HepG2 (cell line): Measurements from ENCODE around the gene ZNF574. TPM values are rescaled to one million over a fixed set of nuclear protein-coding genes. Genes with fewer than 3 reads are reported as not detected.

Experiments used
- AGO2 ChIP-seq: fragments of 200-400 bp; formaldehyde crosslinking; optimal IDR thresholded peaks from 2 replicates; pipeline ENCODE3; 2017; ENCODE audit warnings: mild to moderate bottlenecking, low read depth, low read length, moderate library complexity
- CENPBD1 ChIP-seq: sonication (generic); formaldehyde crosslinking; IDR thresholded peaks from 2 replicates; pipeline ENCODE4 v1.8.0; 2022; ENCODE audit warnings: missing genetic modification reagents, low read depth, mild to moderate bottlenecking, borderline replicate concordance
- EP300 ChIP-seq, 3 experiments: sonication (generic) in 1 of 3; formaldehyde crosslinking in 1 of 3; IDR thresholded peaks; 2 replicates each; pipeline versions ENCODE4 v1.5.1 to v1.6.1; 2011 to 2020; ENCODE audit warnings: low read depth in 2 of 3, low read length in 2 of 3, borderline replicate concordance in 1 of 3, improper control_type of control experiment in 1 of 3, mild to moderate bottlenecking in 1 of 3, missing genetic modification reagents in 1 of 3, moderate library complexity in 1 of 3
- GABPA ChIP-seq, 2 experiments: IDR thresholded peaks; 2 replicates each; pipeline ENCODE4 v1.6.1; 2011 to 2016; ENCODE audit warnings: low read depth in 2 of 2, low read length in 1 of 2, missing biosample characterization in 1 of 2, missing genetic modification characterization in 1 of 2
- JUND ChIP-seq: sonication (generic); formaldehyde crosslinking; IDR thresholded peaks from 2 replicates; pipeline ENCODE4 v1.8.0; 2022; ENCODE audit warnings: mild to moderate bottlenecking, missing genetic modification reagents
- MAFF ChIP-seq: IDR thresholded peaks from 2 replicates; pipeline ENCODE4 v1.6.1; 2011; ENCODE audit warnings: low read depth, low read length, improper control_type of control experiment
- MEIS2 ChIP-seq: sonication (generic); formaldehyde crosslinking; IDR thresholded peaks from 2 replicates; pipeline ENCODE4 v1.9.0; 2021; ENCODE audit warnings: mild to moderate bottlenecking, missing genetic modification reagents
- MXD4 ChIP-seq: IDR thresholded peaks from 2 replicates; pipeline ENCODE4 v1.6.1; 2016; ENCODE audit warnings: mild to moderate bottlenecking, missing biosample characterization, missing genetic modification reagents
- RELA ChIP-seq: sonication (generic); formaldehyde crosslinking; IDR thresholded peaks from 2 replicates; pipeline ENCODE4 v1.4.0; 2020; ENCODE audit warnings: missing genetic modification reagents
- SAP130 ChIP-seq: IDR thresholded peaks from 2 replicates; pipeline ENCODE4 v1.6.1; 2016; ENCODE audit warnings: low read depth
- SP5 ChIP-seq: IDR thresholded peaks from 2 replicates; pipeline ENCODE4 v1.6.1; 2016; ENCODE audit warnings: low read depth, borderline replicate concordance
- TAF15 ChIP-seq: fragments of 200-400 bp; formaldehyde crosslinking; IDR thresholded peaks from one replicate; pipeline ENCODE4 v1.6.1; 2018; ENCODE audit warnings: mild to moderate bottlenecking, low read depth, low read length; ENCODE audit not compliant: poor library complexity, severe bottlenecking
- ZEB1 ChIP-seq: IDR thresholded peaks from 2 replicates; pipeline ENCODE4 v1.6.1; 2012; ENCODE audit warnings: mild to moderate bottlenecking, low read depth, inconsistent platforms; ENCODE audit not compliant: insufficient replicate concordance
- ZHX2 ChIP-seq, 2 experiments: sonication (generic) in 1 of 2; formaldehyde crosslinking in 1 of 2; IDR thresholded peaks; 2 replicates each; pipeline versions ENCODE4 v1.6.1 to v1.9.0; 2014 to 2022; ENCODE audit warnings: antibody characterized with exemption in 1 of 2, borderline replicate concordance in 1 of 2, inconsistent platforms in 1 of 2, low read depth in 1 of 2, missing genetic modification reagents in 1 of 2
- ZNF232 ChIP-seq: sonication (generic); formaldehyde crosslinking; IDR thresholded peaks from 2 replicates; pipeline ENCODE4 v1.4.0; 2020; ENCODE audit warnings: missing genetic modification reagents, borderline replicate concordance
- ZNF431 ChIP-seq: sonication (generic); formaldehyde crosslinking; IDR thresholded peaks from 2 replicates; pipeline ENCODE4 v1.9.0; 2022; ENCODE audit warnings: missing genetic modification reagents, low read depth, mild to moderate bottlenecking, borderline replicate concordance
- polyA plus RNA-seq, 8 experiments: library from polyadenylated mRNA; depleted of rRNA in 3 of 8; stranded (reverse) in 7 of 8; unstranded in 1 of 8; fragments of >200 nt; fragmentation: Illumina TruSeq in 4 of 8; extraction: Trizol in 4 of 8; gene quantifications; 2 replicates each; pipeline versions ENCODE4 v1.2.1 to v1.2.3, GENCODE V29; 2011 to 2016; ENCODE audit warnings: low read depth in 4 of 8, missing spikeins in 1 of 8, mixed read lengths in 1 of 8; ENCODE audit not compliant: insufficient read depth in 1 of 8
- total RNA-seq, 5 experiments: library from RNA; depleted of rRNA; stranded (reverse); fragments of >200 nt; fragmentation: Illumina TruSeq; extraction: Trizol; gene quantifications; 2 replicates each; pipeline ENCODE4 v1.2.3, GENCODE V29; 2016; ENCODE audit warnings: low read depth in 1 of 5
- TF ChIP-seq, protein P1 (sequence below): sonication (generic); formaldehyde crosslinking; IDR thresholded peaks from 2 replicates; pipeline ENCODE4 v1.4.0; 2020; ENCODE audit warnings: missing genetic modification reagents

The ZNF574 gene
- total and polyA plus RNA-seq, 2 of the 13 experiments (the other 11 are each of a cell fraction or from before 2014, with no cell fraction given): 7.7 to 7.9 TPM

DNA sequence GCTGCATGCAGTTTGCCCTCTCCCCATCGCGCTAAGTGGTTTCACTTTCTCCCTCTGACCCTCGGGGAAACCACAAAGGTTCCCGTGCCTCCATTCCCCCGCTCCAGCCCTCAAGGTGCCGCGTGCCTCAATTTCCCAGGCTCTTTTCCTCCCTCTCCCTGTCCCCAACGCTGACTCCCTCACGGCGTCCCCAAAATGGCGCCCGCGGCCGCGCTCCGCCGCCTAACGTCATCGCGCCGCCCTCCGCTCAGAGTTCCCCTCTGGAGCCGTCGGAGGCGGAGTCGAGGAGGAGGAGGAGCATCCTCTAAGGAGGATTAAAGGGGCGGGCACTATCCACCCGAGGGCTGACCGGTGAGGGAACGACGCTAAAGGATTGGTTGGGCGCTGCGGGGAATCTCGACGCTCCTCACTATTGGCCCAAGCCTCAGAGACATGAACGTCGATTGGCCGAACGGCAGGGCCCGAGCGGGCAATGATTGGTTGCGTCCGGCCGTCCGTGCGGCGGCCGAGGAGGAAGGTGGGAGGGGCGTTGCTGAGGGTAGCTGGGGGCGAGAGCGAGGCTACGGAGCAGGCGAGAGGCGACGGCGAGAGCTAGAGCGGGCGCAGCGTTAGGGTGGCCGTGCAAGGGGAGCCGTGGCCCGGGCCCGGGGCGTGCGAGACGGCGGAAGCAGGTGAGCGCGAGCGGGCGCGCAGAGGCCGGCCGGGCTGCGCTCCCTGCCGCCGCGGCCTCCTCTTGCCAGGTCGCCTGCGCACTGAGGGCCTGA is at the start of gene ZNF574 (continued):
- no peak for TF ChIP-seq MEIS2 (CRISPR knock-in tag)
- TF ChIP-seq SAP130: peak; percentile 69
- no peak for TF ChIP-seq MXD4 (CRISPR knock-in tag)
- 0 out of 2 replicates have a peak, but pooled peaks have one; percentile 31 for TF ChIP-seq RELA (CRISPR knock-in tag)
- no peak for TF ChIP-seq ZNF232 (CRISPR knock-in tag)
- TF ChIP-seq SP5 (CRISPR knock-in tag): no peak; the same call in 1 of the 2 replicates
- peak; percentile 90 for TF ChIP-seq ZHX2 (IDR thresholded peaks at IDR 0.05; ENCODE audit: low read depth)
- TF ChIP-seq ZHX2 (CRISPR knock-in tag; IDR thresholded peaks at IDR 0.05; ENCODE audit: borderline replicate concordance): no peak
- TF ChIP-seq, protein P1, sequence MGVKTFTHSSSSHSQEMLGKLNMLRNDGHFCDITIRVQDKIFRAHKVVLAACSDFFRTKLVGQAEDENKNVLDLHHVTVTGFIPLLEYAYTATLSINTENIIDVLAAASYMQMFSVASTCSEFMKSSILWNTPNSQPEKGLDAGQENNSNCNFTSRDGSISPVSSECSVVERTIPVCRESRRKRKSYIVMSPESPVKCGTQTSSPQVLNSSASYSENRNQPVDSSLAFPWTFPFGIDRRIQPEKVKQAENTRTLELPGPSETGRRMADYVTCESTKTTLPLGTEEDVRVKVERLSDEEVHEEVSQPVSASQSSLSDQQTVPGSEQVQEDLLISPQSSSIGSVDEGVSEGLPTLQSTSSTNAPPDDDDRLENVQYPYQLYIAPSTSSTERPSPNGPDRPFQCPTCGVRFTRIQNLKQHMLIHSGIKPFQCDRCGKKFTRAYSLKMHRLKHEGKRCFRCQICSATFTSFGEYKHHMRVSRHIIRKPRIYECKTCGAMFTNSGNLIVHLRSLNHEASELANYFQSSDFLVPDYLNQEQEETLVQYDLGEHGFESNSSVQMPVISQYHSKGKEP (CRISPR knock-in tag): no peak
- TF ChIP-seq JUND (CRISPR knock-in tag): no peak
- TF ChIP-seq GABPA (IDR thresholded peaks at IDR 0.05; ENCODE audit: low read depth, low read length): no peak
- TF ChIP-seq GABPA (CRISPR knock-in tag; IDR thresholded peaks at IDR 0.05; ENCODE audit: low read depth): peak; percentile 43
- TF ChIP-seq ZNF431 (CRISPR knock-in tag): no peak; the same call in 1 of the 2 replicates
- peak; percentile 52 for TF ChIP-seq AGO2
- no peak; the same call in 1 of the 2 replicates for TF ChIP-seq CENPBD1 (CRISPR knock-in tag)
- TF ChIP-seq TAF15: peak; percentile 44
- TF ChIP-seq ZEB1: no peak
- TF ChIP-seq MAFF: no peak
- TF ChIP-seq EP300 (IDR thresholded peaks at IDR 0.05; ENCODE audit: low read depth in 2 of 2, low read length in 2 of 2): 0 out of 4 replicates have a peak, but pooled peaks of 1 of the 2 experiments have one; percentile 12
- TF ChIP-seq EP300 (CRISPR knock-in tag; IDR thresholded peaks at IDR 0.05; ENCODE audit: borderline replicate concordance): no peak
